Stimulated activated CD8-positive, alpha-beta memory T cell treated with anti-CD3 and anti-CD28 coated beads, Interleukin-15, amount 100 ng/mL, for 24 hours (primary cell): ENCODE results near the gene COMMD1.
"Not testable (repeated sequence)": the region's sequence is repeated elsewhere in the genome, so short reads cannot be mapped to it uniquely, and the experiment has no call there.

Experiments
- DNase-seq: peaks from one replicate; pipeline ENCODE4 v3.0.0-alpha.2; 2020; ENCODE audit warnings: low read depth

The COMMD1 gene

DNA sequence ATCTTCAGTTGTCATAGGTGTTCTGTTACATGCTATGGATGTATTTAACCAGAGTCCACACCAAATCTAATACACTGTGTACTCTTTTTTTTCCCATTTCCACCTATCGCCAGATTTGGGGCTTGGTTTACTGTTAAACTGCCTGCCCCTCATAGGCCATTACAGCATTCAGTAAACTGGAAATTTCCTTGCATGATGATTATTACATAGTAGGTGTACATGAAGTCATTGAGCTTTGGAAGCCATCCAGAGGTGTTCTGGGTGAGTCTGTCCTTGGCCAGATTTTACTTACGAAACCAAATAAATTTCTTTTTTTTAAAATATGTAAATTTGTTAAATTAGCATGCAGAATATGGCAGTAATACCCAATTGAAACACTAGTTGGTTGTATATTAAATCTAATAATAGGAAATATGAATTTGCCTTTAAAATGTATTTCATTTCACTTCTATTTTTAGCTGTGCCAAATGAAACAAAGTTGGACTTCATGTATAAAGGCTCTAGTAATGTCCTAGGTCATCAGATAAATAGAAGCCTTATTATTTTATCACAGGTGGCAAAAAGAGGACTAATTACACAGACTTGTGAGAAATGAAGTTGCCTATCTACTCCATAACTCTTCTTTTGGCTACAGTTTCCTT, 60.7 kb downstream of the COMMD1 start:
- DNase-seq: no peak

DNA sequence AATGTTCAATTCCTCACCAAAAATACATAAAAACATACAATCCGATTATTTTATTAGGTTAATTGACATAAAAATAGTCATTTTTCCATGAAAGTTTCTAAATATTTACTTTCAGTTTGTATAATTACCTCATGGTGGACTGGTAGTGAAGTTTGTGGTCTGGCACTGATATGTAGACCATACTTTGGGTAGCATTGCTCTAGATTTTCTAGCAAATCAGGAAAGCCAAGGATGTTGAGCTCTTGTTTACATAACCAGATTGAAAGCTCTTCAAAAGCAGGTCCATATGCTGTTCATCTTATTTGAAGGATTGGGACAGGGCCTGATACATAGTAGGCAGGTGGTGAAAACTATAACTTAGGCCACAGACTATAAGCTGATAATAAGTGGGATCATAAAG, 61.8 kb downstream of the COMMD1 start:
- no peak for DNase-seq

DNA sequence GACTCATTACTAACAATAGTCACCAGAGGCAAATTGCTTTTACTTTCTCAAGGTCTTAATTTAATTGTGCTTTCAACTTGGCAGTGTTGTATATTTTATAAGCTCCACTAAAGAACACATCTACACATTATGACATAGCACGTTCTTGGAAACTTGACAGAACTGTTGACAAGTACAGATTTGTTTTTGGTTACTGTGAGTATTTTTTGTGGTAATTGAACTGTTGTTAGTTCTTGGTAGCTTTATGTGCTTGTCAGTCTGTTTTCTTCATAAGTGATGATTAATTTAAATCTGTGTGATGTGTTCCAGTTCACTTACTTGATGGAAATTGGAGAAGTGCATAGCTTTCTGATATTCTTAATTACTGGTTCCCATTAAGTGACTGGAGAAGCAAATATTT, 63.9 kb downstream of the COMMD1 start:
- no peak for DNase-seq

DNA sequence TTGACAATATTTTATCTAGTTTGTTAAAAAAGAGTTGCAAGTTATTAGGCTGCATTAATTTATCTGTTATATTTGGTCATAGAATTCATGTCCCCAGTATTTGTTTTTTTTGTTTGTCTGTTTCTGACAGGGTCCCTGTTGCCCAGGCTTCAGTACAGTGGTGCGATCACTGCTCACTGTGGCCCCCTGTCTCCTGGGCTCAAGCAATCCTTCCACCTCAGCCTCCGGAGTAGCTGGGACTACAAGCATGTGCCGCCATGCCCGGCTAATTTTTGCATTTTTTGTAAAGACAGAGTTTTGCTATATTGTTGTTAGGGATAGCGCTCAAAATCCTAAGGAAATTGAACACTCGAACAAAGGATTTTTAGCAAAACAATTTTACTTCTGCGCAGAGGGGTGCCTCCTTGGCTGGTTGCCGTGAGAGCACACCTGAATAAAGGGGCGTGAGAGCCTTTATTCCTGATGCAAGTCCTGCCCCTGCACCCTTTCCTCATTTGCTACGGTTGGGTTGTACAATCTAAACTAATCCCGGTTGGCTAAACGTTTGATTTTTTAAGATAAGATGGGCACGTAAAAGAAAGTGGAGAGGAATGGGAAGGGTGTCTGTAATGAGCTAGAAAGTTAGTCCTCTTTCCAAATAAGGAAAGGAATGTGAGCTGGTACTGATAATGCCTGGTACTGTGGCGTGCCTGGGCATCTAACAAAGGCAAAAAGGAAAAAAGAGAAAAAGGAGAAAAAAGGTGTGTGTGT, 65.5 kb downstream of the COMMD1 start:
- DNase-seq: no peak

DNA sequence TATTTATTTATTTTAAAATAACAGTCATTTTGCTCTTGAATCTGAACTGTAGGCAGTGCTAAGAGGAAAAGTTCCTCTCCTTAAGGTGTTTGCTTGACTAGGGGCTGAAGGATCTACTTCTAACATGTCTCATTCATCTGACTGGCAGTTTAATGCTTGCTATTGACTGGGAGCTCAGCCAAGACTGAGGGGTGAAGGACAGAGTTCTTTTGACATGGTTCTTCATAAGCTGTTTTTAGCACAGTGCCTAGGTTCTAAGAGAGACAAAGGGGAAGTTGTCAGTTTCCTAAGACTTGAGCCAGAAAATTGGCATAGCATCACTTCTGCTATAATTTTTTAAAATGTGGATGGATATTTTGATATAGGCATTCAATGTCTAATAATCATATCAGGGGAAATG, 73.0 kb downstream of the COMMD1 start:
- no peak for DNase-seq

DNA sequence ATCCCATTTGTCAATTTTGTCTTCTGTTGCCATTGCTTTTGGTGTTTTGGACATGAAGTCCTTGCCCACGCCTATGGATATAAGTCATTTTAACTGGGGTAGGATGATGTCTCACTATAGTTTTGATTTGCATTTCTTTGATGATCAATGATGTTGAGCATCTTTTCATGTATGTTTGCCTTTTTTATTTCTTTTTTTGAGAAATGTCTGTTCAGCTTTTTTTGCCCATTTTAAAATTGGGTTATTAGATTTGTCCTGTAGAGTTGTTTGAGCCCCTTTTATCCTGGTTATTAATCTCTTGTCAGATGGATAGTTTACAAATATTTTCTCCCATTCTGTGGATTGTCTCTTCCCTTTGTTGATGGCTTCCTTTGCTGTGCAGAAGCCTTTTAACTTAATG, 75.3 kb downstream of the COMMD1 start:
- no peak for DNase-seq

DNA sequence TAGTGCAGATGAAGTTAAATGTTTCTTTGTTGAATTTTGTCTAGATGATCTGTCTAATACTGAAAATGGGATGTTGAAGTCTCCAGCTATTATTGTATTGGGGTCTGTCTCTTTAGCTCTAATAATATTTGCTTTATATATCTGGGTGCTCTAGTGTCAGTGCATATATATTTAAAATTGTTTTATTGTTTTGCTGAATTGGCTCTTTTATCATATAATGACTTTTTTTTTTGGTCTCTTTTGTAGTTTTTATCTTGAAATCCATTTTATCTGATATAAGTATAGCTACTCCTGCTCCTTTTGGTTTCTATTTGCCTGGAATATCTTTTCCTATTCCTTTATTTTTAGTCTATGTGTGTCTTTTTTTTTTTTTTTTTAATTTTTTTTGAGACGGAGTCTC, 79.2 kb downstream of the COMMD1 start:
- DNase-seq: no peak

DNA sequence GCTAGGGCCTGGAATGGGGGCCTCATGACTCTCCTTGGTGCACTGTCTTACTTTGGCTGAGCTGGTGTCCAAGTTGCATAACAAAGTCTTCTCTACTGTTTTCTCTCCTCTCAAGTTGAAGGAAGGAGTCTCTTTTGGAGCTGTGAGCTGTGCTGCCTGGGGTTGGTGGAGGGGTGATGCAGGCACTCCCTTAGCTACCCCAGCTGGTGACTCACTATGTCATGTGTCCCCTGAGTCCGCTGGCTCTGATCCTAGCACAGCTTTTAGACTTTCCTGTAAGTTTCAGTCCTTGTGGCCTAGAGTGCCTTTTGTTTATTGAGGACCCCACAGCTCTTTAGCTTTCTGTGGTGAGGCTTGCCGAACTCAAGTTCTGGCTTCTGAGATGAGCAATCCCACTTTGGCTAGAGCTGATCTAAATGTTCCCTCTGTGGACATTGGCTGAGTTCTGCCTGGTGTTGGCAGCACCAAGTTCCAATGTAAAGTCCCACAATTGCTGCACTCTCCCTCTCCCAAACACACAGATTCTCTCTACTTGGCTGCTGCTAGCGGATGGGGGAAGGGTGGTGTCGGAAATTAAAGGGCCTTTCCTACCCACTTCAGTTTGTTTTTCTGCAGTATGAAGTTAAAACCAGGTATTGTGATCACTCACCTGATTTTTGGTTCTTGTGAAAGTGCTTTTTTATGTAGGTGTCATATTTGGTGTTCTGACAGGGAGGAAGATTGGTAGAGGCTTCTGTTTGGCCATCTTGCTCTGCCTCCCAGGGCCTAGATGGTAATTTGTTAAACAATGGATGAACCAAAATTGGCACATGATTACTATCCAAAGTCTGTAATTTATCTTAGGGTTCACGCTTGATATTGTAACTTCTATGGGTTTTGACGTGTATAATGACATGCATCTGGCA, 83.2 kb downstream of the COMMD1 start:
- no peak for DNase-seq

DNA sequence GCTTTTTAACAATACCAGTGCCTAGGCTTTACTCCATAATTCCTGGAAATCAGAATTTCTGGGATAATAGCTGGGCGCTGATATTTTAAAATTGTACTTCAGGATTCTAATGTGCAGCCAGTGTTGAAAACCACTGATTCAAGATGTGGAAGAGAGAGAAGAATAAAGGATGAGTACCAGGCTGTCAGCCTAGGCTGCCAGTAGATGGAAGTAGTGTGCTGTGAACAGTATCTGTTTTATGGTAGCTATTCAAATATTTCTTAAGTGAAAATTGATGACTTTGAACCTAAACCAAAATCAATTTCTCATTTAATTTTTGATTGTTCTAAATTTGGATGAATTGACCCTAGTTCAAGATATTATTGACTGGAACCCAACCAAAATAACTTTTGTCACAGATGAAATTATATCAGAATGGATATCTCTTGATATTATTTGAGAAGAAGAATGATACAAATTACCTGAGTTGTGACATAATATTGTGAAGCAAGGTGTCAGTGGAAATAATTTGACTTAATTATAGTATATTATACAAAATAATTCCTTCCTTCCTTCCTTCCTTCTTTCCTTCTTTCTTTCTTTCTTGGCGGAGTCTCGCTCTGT, 88.0 kb downstream of the COMMD1 start:
- DNase-seq: no peak

DNA sequence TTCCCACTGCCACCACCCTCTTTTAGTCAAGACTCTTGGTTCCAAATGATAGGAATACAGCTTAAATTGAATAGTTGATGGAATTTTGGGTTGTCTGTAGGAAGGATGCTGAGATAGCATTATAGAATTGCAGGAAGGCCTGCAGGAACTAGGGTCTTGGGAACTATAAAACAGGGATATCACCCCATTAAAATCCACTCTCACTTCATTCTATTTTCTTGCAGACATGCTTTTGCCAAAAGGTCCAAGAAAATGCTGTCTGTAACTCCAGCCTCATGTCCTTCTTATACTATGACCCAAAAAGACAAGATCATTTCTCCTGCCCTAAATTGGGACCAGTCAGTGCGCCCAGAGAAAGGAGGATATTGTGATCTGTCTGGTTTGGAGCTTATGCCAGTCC, 89.1 kb downstream of the COMMD1 start:
- no peak for DNase-seq

DNA sequence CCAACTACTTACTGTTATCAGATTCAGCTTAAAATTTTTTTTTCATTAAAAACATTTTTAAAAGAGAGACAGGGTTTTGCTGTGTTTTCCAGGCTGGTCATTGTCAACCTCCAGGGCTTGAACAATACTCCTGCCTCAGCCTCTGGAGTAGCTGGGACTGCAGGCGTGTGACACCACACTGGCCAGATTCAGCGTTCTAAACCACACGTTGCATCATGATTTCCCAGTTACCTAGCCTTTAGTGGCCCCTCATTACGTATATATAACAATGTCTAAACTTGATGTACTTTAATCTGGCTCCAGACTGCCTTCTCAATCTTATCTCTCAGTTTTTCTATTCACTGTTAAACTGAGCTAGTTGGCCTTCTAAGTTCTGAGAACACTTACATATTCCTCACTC, 89.6 kb downstream of the COMMD1 start:
- DNase-seq: no peak

DNA sequence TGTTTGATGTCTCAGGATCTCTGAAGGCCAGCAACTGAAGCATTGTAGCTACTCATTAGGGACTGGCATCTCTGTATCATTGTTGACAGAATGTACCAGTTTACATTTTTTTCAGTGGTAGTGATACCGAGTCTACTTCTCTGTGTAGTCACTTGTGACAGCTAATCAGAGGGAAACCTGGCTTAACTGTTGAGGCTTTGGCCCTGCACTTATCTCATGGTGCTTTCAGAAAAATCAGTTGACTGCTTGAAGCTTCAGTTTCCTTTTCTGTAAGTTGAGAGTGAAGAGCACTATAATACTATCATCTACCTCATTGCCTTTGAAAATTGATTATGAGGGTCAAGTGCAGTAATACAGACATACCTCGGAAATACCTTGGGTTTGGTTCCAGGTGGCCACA, 90.0 kb downstream of the COMMD1 start:
- DNase-seq: no peak

DNA sequence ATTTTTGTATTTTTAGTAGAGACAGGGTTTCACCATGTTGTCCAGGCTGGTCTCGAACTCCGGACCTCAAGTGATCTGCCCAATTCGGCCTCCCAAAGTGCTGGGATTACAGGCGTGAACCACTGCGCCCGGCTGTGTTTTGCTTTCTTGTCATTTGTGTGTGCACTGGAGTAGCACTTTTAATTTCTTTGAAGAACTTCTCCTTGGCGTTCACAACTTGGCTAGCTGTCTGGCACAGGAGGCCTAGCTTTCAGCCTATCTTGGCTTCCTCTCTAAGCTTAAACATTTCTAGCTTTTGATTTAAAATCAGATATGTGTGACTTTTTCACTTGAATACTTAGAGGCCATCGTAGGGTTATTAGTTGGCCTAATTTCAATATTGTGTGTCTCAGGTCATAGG, 93.0 kb downstream of the COMMD1 start:
- DNase-seq: no peak

DNA sequence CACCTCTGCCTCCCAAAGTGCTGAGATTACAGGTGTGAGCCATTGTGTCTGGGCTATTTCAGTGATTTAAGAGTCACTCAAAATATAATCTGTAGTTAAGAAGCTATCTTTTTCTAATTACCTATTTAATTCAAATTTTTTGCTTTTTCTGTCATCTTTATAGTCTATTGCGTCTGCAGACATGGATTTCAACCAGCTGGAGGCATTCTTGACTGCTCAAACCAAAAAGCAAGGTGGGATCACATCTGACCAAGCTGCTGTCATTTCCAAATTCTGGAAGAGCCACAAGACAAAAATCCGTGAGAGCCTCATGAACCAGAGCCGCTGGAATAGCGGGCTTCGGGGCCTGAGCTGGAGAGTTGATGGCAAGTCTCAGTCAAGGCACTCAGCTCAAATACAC, 95.1 kb downstream of the COMMD1 start:
- no peak for DNase-seq

DNA sequence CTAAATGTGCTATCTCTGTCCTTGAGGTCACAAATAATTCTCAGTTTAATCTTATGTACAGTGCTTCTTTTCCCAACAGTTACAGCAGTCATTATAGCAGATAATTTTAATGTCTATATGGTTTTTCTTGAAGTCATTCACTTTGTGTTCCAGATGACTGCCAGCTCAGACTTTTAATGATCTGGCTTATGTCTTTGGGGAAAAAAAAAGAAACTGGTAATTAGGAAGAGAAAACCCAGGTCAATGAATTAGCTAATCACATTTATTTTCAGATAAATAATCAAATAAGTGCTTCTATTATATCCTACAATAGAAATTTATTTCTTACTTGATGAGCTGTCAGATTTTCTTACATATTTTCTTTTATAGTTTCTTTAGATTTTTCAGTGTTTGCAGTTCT, 96.0 kb downstream of the COMMD1 start:
- no peak for DNase-seq

DNA sequence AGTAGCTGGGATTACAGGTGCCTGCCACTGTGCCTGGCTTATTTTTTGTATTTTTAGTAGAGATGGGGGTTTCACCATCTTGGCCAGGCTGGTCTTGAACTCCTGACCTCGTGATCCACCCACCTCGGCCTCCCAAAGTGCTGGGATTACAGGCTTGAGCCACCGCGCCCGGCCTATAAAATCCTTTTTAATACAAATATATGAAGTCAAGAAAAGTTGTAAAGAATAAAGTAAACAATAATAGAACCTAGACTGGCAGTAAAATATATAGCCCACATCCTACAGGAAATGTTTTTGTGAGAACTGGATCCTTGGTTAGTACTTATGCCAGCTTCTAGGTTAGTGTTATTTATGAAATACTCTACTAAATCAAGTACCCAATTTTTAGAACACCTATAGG, 99.0 kb downstream of the COMMD1 start:
- DNase-seq: not testable (repeated sequence)

DNA sequence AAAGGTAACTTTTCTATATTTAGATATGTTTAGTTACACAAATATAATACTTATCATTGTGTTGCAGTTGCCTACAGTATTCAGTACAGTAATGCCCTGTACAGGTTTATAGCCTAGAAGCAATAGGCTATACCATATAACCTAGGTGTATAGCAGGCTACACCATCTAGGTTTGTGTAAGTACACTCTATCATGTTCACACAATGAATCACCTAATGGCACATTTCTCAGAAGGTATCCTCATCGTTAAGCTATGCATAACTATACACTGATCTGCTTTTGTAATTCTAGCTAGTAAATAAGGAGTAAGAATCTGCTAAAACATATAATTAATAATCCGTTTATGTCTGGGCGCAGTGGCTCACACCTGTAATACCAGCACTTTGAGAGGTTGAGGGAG, 102.1 kb downstream of the COMMD1 start:
- no peak for DNase-seq

DNA sequence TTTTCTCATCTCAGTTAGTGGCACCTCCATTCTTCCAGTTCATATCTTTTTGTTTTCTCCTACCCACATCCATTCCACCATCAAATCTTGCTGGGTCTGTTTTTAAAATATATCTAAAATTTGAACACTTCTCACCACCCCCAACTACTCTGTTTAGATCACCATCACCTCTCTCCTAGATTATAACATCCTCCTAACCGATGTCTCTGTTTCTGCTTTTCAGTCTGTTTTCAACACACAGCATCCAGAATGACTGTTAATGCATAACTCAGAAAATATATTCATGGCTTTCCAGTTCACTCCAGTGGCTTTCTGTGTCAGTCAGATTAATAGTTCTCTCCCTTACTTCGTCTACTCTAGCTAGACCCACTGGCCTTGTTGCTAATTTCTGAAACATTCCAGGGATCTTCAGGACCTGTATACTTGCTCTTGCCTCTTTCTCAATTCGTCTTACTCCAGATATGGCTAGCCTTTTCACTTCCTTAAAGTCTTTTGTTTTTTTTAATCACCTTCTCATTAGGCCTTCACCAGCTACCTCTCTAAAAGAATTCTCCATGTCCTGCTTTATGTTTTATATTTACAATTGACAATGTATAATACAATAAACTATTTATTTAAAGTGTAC, 105.3 kb downstream of the COMMD1 start:
- no peak for DNase-seq

DNA sequence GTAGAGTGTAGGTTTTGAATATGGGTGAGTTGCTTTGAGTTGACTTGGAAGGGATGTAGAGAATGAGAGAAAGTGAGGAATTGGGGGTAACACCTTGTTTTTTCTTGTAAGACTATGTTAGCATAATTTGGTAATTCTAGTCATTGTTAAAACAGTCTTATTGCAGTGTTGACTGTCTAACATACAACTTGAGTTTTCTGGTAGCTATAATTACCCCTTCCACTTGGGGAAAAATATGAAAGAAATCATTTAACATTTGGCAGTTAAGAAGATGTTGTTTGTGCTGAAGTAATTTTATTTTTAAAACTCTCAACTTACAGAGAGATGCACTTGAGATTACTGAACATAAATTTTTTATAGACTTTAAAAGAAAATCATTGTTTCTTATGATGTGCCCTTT, 108.2 kb downstream of the COMMD1 start:
- no peak for DNase-seq

DNA sequence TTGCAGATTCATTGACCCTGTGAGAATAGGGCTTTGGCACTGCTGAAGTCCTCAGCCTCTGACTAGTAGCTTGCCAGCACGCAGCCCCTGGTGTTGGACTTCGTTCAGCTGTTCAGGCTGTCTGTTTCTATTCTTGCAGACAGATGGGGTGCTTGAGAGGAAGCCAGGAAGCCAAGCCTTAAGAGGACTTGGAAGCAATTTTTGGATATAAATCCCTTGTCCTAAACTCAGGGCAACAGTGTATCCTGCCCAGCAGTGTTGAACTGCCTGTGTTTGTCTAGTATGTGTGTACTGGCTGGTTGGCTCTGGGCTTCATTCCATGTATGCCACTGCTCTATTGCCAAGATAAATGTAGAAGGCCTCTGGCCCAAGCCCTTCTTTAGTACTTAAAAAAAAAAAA, 108.6 kb downstream of the COMMD1 start:
- DNase-seq: no peak

DNA sequence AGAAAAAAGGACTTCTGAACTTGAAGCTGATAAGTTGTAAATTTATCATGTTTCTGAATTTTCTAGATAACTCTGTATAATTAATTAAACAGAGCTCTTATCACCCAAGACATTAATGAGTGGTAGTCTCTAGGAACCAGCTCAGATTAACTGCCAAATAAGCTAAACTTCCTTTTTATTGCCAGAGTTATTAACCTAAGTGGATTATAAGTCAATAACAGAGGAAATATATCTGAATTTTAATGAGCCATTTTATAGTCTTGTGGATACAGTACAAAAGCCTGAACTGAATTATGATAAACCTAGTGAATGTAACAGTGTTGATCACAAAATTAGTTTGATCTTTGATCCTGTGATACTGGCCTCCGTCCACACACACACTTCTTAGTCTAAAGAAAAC, 111.5 kb downstream of the COMMD1 start:
- DNase-seq: no peak

DNA sequence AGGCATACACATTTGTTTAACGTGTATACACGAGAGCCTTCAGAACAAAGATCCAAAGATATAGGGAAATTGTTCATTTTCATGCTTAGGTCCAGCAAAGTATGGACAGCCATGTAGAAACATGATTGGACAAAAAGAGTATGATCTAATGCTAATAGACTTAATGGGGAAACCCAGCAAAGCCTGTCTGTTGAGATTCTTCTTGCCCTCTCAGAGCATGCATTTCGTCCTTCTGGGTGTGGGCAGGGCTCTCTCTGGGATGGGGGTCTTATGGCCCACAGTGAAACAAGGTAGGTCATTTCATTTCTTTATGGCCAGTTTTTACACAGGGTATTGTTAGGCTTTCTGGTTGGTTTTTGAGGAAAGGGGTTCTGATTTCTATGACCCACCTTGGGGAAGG, 124.4 kb downstream of the COMMD1 start:
- no peak for DNase-seq
